ENCODE data around the gene SLC30A1. TPM values are rescaled to one million over a fixed set of nuclear protein-coding genes. Genes with fewer than 3 reads are reported as not detected.

SLC30A1 gene
- total and polyA plus RNA-seq, 7 experiments from 2014 or later = 1.1 to 12.1 (median 8.4) TPM

GRCh38 chr1:211534545-211535291 is 44.2 kb downstream of the SLC30A1 start:
- Histone ChIP-seq H3K4me1 (ENCODE audit: control insufficient read depth in 2 of 2, insufficient read depth in 2 of 2, low read length in 2 of 2) (no peaks in the 10 kb centered on the region), H3K36me3 (ENCODE audit: control insufficient read depth in 2 of 3, insufficient read depth in 3 of 3, low read length in 3 of 3) (no peaks in the 10 kb centered on the region), H3K27ac (ENCODE audit: low read depth, low read length) (no peak overlapping the region), H3K9me3 (ENCODE audit: control insufficient read depth in 2 of 3, low read length in 3 of 3) (no peaks in the 10 kb centered on the region), H3K4me3 (ENCODE audit: low read length) (no peak overlapping the region), H3K27me3 (ENCODE audit: control insufficient read depth in 2 of 2, insufficient read depth in 2 of 2, low read length in 2 of 2) (no peaks in the 10 kb centered on the region)
- no peak for ATAC-seq
- Mint-ChIP-seq H3K27me3 (peaks cover 0 to 7% (median 0%) of the 10 kb centered on the region in 5 donors), H3K4me1 (peaks cover 0 to 4% (median 0%) of the 10 kb centered on the region in 7 donors), H3K4me3 (no peak overlapping the region), H3K36me3 (peaks cover 0 to 4% (median 0%) of the 10 kb centered on the region in 5 donors), H3K27ac (no peak overlapping the region), H3K9me3 (peaks cover 0 to 2% (median 0%) of the 10 kb centered on the region in 11 donors)
- intact Hi-C loops (cut with micrococcal nuclease) = no loop called here
- ChIA-PET CTCF (no interaction called here), POLR2A (no interaction called here)
- no peak for DNase-seq

DNA sequence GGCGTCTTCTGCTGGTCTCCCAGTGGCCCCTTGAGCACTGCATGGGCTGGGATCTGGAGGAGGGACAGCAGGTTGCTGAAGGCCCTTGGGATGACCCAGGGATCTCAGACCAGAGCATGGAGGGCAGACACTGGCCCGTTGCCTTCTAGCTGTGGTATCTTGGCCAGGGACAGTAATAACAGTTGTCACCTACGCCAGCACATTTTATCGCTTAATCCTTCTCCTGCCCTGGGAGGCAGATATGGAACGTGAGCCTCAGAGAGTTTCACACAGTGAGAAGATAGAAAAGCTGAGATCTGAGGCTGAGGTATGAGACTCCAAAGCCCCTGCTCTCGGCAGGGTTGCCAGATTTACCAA is 46.9 kb downstream of the SLC30A1 start:
- intact Hi-C loops (cut with micrococcal nuclease) = no loop called here
- Mint-ChIP-seq H3K36me3 (no peaks in the 10 kb centered on the region), H3K4me3 (no peak overlapping the region), H3K27ac (peak overlapping the region in 1 of 9 donors; percentile 6), H3K4me1 (peaks cover 8 to 15% (median 13%) of the 10 kb centered on the region in 7 donors), H3K9me3 (no peaks in the 10 kb centered on the region), H3K27me3 (peaks cover 0 to 4% (median 0%) of the 10 kb centered on the region in 5 donors)
- no peak overlapping the region for H3K27ac ChIP-seq (ENCODE audit: low read depth, low read length)
- ATAC-seq = no peak
- H3K4me1 ChIP-seq (ENCODE audit: control insufficient read depth in 2 of 2, insufficient read depth in 2 of 2, low read length in 2 of 2) = no peaks in the 10 kb centered on the region
- CTCF ChIA-PET = interaction anchor here (0.6 kb wide), 1 partner anchor 13 kb away, joined by 3 read pairs; no protein-coding TSS in a partner anchor
- no peaks in the 10 kb centered on the region for H3K27me3 ChIP-seq (ENCODE audit: control insufficient read depth in 2 of 2, insufficient read depth in 2 of 2, low read length in 2 of 2)
- H3K36me3 ChIP-seq (ENCODE audit: control insufficient read depth in 2 of 3, insufficient read depth in 3 of 3, low read length in 3 of 3) = no peaks in the 10 kb centered on the region
- POLR2A ChIA-PET = no interaction called here
- no peak for DNase-seq
- H3K4me3 ChIP-seq (ENCODE audit: low read length) = no peak overlapping the region
- H3K9me3 ChIP-seq (ENCODE audit: control insufficient read depth in 2 of 3, low read length in 3 of 3) = no peaks in the 10 kb centered on the region

DNA sequence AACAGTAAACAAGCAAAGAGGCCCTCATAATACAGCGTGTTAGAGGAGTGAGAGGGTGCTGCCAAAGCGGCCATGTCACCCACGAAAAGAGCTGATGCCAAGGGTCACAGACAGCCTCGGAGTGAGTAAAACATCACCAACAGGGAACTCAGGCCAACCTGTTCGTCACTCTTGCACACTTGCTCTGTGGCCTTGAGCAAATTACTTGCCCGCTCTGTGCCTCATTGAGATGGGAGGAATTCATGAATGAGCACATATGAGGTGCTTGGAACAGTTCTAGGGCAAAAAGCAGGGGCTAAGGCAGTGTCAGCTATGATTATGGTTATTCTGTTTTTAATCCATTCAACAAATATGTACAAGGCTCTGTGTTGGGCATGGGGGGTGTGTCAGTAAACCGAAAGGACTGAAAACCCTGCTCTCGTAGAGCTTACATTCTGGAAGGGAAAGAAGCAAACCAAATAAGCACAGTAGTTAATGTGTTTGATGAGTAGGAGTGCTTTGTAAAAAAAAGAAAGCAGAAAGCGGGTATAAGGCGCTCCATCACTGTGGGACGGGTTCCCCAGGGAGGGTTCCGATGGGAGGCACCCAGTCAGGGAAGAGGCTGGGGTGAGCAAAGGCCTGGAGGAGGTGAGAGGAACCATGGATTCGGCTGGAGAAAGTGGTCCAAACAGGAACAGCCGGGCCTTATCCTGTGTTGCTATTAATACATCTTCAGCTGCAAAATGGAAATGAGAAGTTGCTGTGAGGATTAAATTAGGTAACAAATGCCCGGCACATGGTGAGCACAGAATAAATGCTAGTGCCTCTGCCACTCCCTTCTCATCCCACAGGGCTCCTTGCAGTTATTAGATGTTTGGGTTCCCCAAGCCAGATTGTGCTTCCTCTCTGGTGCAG is 47.5 kb downstream of the SLC30A1 start:
- intact Hi-C loops (cut with micrococcal nuclease) = no loop called here
- no peak for DNase-seq
- Histone ChIP-seq H3K4me1 (ENCODE audit: control insufficient read depth in 2 of 2, insufficient read depth in 2 of 2, low read length in 2 of 2) (no peaks in the 10 kb centered on the region), H3K4me3 (ENCODE audit: low read length) (no peak overlapping the region), H3K36me3 (ENCODE audit: control insufficient read depth in 2 of 3, insufficient read depth in 3 of 3, low read length in 3 of 3) (no peaks in the 10 kb centered on the region), H3K27ac (ENCODE audit: low read depth, low read length) (no peak overlapping the region), H3K27me3 (ENCODE audit: control insufficient read depth in 2 of 2, insufficient read depth in 2 of 2, low read length in 2 of 2) (no peaks in the 10 kb centered on the region), H3K9me3 (ENCODE audit: control insufficient read depth in 2 of 3, low read length in 3 of 3) (no peaks in the 10 kb centered on the region)
- Mint-ChIP-seq H3K9me3 (no peaks in the 10 kb centered on the region), H3K4me1 (peaks cover 8 to 16% (median 14%) of the 10 kb centered on the region in 7 donors), H3K36me3 (no peaks in the 10 kb centered on the region), H3K27ac (no peak overlapping the region), H3K4me3 (no peak overlapping the region), H3K27me3 (peaks cover 0 to 4% (median 0%) of the 10 kb centered on the region in 5 donors)
- ChIA-PET CTCF (interaction anchor here (0.6 kb wide), 1 partner anchor 13 kb away, joined by 3 read pairs; no protein-coding TSS in a partner anchor), POLR2A (no interaction called here)
- ATAC-seq = no peak

GRCh38 chr1:211530102-211530501 is 48.9 kb downstream of the SLC30A1 start:
- Histone ChIP-seq H3K36me3 (ENCODE audit: control insufficient read depth in 2 of 3, insufficient read depth in 3 of 3, low read length in 3 of 3) (no peaks in the 10 kb centered on the region), H3K9me3 (ENCODE audit: control insufficient read depth in 2 of 3, low read length in 3 of 3) (no peaks in the 10 kb centered on the region), H3K4me1 (ENCODE audit: control insufficient read depth in 2 of 2, insufficient read depth in 2 of 2, low read length in 2 of 2) (no peaks in the 10 kb centered on the region), H3K4me3 (ENCODE audit: low read length) (no peak overlapping the region), H3K27ac (ENCODE audit: low read depth, low read length) (no peak overlapping the region), H3K27me3 (ENCODE audit: control insufficient read depth in 2 of 2, insufficient read depth in 2 of 2, low read length in 2 of 2) (no peaks in the 10 kb centered on the region)
- DNase-seq (no peak), ATAC-seq (no peak)
- Mint-ChIP-seq H3K4me3 (no peak overlapping the region), H3K36me3 (no peaks in the 10 kb centered on the region), H3K4me1 (peaks cover 8 to 19% (median 14%) of the 10 kb centered on the region in 7 donors), H3K9me3 (no peaks in the 10 kb centered on the region), H3K27ac (no peak overlapping the region), H3K27me3 (peaks cover 0 to 4% (median 0%) of the 10 kb centered on the region in 5 donors)
- POLR2A ChIA-PET = no interaction called here
- CTCF ChIA-PET = no interaction called here
- intact Hi-C loops (cut with micrococcal nuclease) = no loop called here

GRCh38 chr1:211529453-211529852 is 49.5 kb downstream of the SLC30A1 start:
- H3K27me3 ChIP-seq (ENCODE audit: control insufficient read depth in 2 of 2, insufficient read depth in 2 of 2, low read length in 2 of 2) = no peaks in the 10 kb centered on the region
- Mint-ChIP-seq H3K4me1 (peaks cover 7 to 19% (median 14%) of the 10 kb centered on the region in 7 donors), H3K4me3 (no peak overlapping the region), H3K27ac (no peak overlapping the region), H3K27me3 (peaks cover 0 to 4% (median 0%) of the 10 kb centered on the region in 5 donors), H3K36me3 (no peaks in the 10 kb centered on the region), H3K9me3 (no peaks in the 10 kb centered on the region)
- ATAC-seq (no peak), DNase-seq (no peak)
- POLR2A ChIA-PET = no interaction called here
- CTCF ChIA-PET = no interaction called here
- no peaks in the 10 kb centered on the region for H3K36me3 ChIP-seq (ENCODE audit: control insufficient read depth in 2 of 3, insufficient read depth in 3 of 3, low read length in 3 of 3)
- no peak overlapping the region for H3K4me3 ChIP-seq (ENCODE audit: low read length)
- H3K27ac ChIP-seq (ENCODE audit: low read depth, low read length) = no peak overlapping the region
- intact Hi-C loops (cut with micrococcal nuclease) = no loop called here
- no peaks in the 10 kb centered on the region for H3K4me1 ChIP-seq (ENCODE audit: control insufficient read depth in 2 of 2, insufficient read depth in 2 of 2, low read length in 2 of 2)
- no peaks in the 10 kb centered on the region for H3K9me3 ChIP-seq (ENCODE audit: control insufficient read depth in 2 of 3, low read length in 3 of 3)

DNA sequence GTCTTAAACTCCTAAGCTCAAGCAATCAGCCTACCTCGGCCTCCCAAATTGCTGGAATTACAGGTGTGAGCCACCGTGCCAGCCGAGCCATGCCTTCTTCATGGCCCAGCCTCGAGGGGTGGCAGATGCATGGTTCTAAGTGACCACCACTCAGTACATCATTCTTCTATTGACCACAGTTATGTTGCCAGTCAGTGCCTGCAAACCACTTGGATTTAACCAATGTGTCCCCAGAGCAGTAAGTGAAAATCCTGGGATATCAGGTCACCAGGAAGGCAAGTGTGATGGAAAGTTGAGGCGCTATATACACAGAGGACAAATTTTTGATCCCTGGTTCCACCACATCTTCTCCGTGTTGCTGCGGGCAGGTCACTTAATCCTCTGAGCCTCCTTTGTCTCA is 50.0 kb downstream of the SLC30A1 start:
- Histone ChIP-seq H3K36me3 (ENCODE audit: control insufficient read depth in 2 of 3, insufficient read depth in 3 of 3, low read length in 3 of 3) (no peaks in the 10 kb centered on the region), H3K27me3 (ENCODE audit: control insufficient read depth in 2 of 2, insufficient read depth in 2 of 2, low read length in 2 of 2) (no peaks in the 10 kb centered on the region), H3K27ac (ENCODE audit: low read depth, low read length) (no peak overlapping the region), H3K9me3 (ENCODE audit: control insufficient read depth in 2 of 3, low read length in 3 of 3) (no peaks in the 10 kb centered on the region), H3K4me1 (ENCODE audit: control insufficient read depth in 2 of 2, insufficient read depth in 2 of 2, low read length in 2 of 2) (no peaks in the 10 kb centered on the region), H3K4me3 (ENCODE audit: low read length) (no peak overlapping the region)
- no peaks in the 10 kb centered on the region for H3K36me3 Mint-ChIP-seq
- peaks cover 7 to 19% (median 14%) of the 10 kb centered on the region in 7 donors for H3K4me1 Mint-ChIP-seq
- H3K27me3 Mint-ChIP-seq = peaks cover 0 to 4% (median 0%) of the 10 kb centered on the region in 5 donors
- no peak overlapping the region for H3K27ac Mint-ChIP-seq
- intact Hi-C loops (cut with micrococcal nuclease) = no loop called here
- ATAC-seq (no peak), DNase-seq (no peak)
- H3K9me3 Mint-ChIP-seq = no peaks in the 10 kb centered on the region
- CTCF ChIA-PET = no interaction called here
- POLR2A ChIA-PET = no interaction called here
- H3K4me3 Mint-ChIP-seq = no peak overlapping the region

All from naive thymus-derived CD4-positive, alpha-beta T cell (primary cell).